Lung (tissue), 12 donors: ENCODE results near the gene MBD2. TPM values are rescaled to one million over a fixed set of nuclear protein-coding genes. Genes with fewer than 3 reads are reported as not detected.

ENCODE experiments used
- ATAC-seq: fragments of 200-7000 bp; cut with Tn5 transposase; one replicate; pipeline ENCODE4 v1.9.1; 2020; ENCODE audit warnings: moderate number of reproducible peaks; ENCODE audit not compliant: insufficient read depth, low FRiP score
- DNase-seq, 3 donors: peaks; one replicate each; pipeline ENCODE4 v3.0.0-alpha.2; 2013 to 2017
- H3K27ac ChIP-seq, 2 donors: one replicate each; pipeline ENCODE4 v1.5.1; 2013; ENCODE audit warnings: mild to moderate bottlenecking in 2 of 2, moderate library complexity in 2 of 2, control low read depth in 1 of 2, inconsistent platforms in 1 of 2, low read depth in 1 of 2, low read length in 1 of 2
- H3K27me3 ChIP-seq, 3 donors: one replicate each; pipeline ENCODE4 v1.5.1; 2013; ENCODE audit warnings: low read length in 2 of 3; ENCODE audit not compliant: control insufficient read depth in 3 of 3, insufficient read depth in 3 of 3
- H3K36me3 ChIP-seq, 4 donors: one replicate each; pipeline ENCODE4 v1.5.1; 2013; ENCODE audit warnings: low read length in 4 of 4, mild to moderate bottlenecking in 1 of 4, moderate library complexity in 1 of 4; ENCODE audit not compliant: control insufficient read depth in 4 of 4, insufficient read depth in 4 of 4
- H3K4me1 ChIP-seq, 5 donors: one replicate each; pipeline ENCODE4 v1.5.1; 2013; ENCODE audit warnings: low read length in 5 of 5, mild to moderate bottlenecking in 2 of 5, moderate library complexity in 1 of 5; ENCODE audit not compliant: control insufficient read depth in 5 of 5, insufficient read depth in 5 of 5
- H3K4me3 ChIP-seq: one replicate; pipeline ENCODE4 v1.5.1; 2013; ENCODE audit warnings: mild to moderate bottlenecking, control low read depth, moderate library complexity
- H3K9ac ChIP-seq, 2 donors: one replicate each; pipeline ENCODE4 v1.5.1; 2013; ENCODE audit warnings: low read length in 2 of 2, control low read depth in 1 of 2; ENCODE audit not compliant: insufficient read depth in 1 of 2
- H3K9me3 ChIP-seq, 4 donors: one replicate each; pipeline ENCODE4 v1.5.1; 2013; ENCODE audit warnings: low read length in 3 of 4, mild to moderate bottlenecking in 1 of 4, moderate library complexity in 1 of 4; ENCODE audit not compliant: control insufficient read depth in 4 of 4, insufficient read depth in 3 of 4
- WGBS, 2 donors: extraction: QIAGEN DNeasy Blood & Tissue Kit; methylation state at CpG; one replicate each; pipeline ENCODE4 v1.1.7; 2013; 5-methylcytosine and 5-hydroxymethylcytosine counted together
- polyA plus RNA-seq, 2 donors: library from polyadenylated mRNA; stranded (reverse); fragments of 200-250 nt; gene quantifications; one replicate each; pipeline ENCODE4 v1.2.1, GENCODE V29; 2013
- total RNA-seq, 2 donors: library from RNA; depleted of rRNA in 1 of 2; stranded (reverse); fragments of >200 nt in 1 of 2; gene quantifications; one replicate each; pipeline ENCODE4 v1.2.1, GENCODE V29; 2014 to 2021
- TF ChIP-seq, protein P1 (sequence below): IDR thresholded peaks from 2 replicates; pipeline ENCODE4 v1.5.1; 2012; ENCODE audit warnings: mild to moderate bottlenecking; ENCODE audit errors: control extremely low read depth, extremely low read depth
- donor health status: control.
- donor health status: control.
- donor health status: Bipolar disorder and iron deficiency.
- donor health status: healthy.
- donor health status: DM: yes; HTN: yes; CAD: no.

The MBD2 gene
- total and polyA plus RNA-seq, 4 donors, result 29.5 to 91.0 (median 36.1) TPM

DNA sequence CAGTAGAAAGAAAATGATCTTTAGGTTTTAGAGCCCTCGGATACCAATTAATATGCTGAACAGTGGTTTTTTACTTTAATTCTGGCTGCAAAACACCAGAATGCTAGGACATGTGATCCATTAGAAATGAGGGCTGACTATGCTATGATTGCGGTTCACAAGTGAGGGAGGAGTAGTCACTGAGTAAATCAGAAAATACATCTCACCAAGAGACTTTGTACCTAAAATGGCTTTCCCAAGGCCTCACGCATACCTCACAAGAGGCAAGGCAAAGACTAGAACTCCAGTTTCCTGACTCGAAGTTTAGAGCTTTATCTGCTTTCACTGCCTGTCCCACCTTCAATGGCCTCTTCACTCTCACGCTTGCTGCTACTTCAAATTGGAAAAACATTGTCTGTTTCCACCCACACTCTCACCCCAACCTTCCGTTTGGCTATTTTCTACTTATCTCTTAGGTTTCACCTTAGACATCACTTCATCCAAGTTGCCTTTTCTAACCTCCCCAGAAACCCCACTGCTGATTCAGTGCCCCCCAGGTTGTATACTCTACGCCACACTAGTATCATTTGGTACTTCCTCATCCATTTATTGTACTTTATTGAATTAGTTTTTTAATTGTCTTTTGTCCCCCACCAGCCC, 5.1 kb upstream of the MBD2 start:
- TF ChIP-seq, protein P1, sequence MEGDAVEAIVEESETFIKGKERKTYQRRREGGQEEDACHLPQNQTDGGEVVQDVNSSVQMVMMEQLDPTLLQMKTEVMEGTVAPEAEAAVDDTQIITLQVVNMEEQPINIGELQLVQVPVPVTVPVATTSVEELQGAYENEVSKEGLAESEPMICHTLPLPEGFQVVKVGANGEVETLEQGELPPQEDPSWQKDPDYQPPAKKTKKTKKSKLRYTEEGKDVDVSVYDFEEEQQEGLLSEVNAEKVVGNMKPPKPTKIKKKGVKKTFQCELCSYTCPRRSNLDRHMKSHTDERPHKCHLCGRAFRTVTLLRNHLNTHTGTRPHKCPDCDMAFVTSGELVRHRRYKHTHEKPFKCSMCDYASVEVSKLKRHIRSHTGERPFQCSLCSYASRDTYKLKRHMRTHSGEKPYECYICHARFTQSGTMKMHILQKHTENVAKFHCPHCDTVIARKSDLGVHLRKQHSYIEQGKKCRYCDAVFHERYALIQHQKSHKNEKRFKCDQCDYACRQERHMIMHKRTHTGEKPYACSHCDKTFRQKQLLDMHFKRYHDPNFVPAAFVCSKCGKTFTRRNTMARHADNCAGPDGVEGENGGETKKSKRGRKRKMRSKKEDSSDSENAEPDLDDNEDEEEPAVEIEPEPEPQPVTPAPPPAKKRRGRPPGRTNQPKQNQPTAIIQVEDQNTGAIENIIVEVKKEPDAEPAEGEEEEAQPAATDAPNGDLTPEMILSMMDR, result no peak
- ATAC-seq, result no peak
- DNase-seq, result no peak
- Histone ChIP-seq H3K27me3 (no peaks in the 10 kb centered on the region), H3K4me1 (peaks cover 0 to 1% (median 0%) of the 10 kb centered on the region in 5 donors), H3K9ac (no peak overlapping the region), H3K4me3 (no peak overlapping the region), H3K36me3 (no peaks in the 10 kb centered on the region), H3K27ac (no peak overlapping the region), H3K9me3 (no peaks in the 10 kb centered on the region)
- 80 to 90% methylated on average over 7 of the region's 7 CpGs for WGBS, 2 donors

DNA sequence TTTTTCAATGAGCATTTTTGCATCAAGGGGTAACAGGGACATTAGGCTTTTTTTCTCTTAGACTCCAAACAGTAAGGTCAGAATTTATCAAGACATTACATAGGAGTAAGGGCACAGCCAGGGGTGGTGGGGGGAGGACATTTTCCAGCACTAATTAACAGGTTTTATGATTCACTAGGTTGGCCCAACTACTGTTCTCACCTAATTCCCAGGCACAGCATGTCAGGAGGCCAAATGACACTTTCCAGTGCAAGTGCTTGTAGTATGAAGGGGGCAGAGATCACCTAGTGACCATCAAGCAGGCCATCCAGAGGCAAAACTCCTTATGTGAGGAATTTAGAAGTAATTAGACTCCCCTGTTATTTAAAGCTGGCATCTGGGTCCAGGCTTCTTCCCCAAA, 3.9 kb upstream of the MBD2 start:
- Histone ChIP-seq H3K4me1 (peaks cover 0 to 3% (median under 1%) of the 10 kb centered on the region in 5 donors), H3K36me3 (no peaks in the 10 kb centered on the region), H3K27ac (no peak overlapping the region), H3K9me3 (no peaks in the 10 kb centered on the region), H3K9ac (no peak overlapping the region), H3K4me3 (no peak overlapping the region), H3K27me3 (no peaks in the 10 kb centered on the region)
- TF ChIP-seq, protein P1, result no peak
- ATAC-seq, result no peak
- no peak for DNase-seq

DNA sequence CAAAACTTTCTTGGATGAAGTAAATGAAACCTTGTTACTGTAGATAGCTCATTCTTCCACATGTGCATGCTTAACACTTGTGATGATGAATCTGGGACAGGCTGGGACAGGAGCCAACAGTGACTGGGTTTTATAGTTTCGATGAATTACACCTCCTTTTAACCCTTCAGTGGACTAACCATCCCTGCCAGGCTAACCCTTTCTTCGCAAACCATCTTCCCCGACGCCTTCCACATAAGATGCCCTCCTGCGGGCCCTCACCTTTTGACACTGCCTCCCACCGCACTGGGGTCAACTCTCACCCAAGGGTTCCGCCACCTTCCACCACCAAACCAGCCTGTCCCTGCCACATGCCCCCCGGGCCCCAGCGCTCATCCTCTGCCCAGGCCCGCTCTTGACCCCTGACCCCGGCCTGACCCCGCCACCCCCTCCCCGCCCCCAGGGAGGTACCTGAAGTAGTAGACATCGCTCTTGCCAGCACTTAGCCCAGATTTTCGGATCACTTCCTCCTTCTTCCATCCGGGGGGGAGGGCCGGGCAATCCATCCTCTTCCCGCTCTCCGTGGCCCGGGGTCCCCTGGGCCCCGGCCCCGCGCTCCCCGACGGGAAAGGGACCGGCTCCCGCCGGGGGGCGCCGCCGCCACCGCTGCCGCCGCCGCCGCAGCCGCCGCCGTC, 764 bp downstream of the MBD2 start:
- peak; percentile 73 to 88 (median 85) for DNase-seq
- no peaks in the 10 kb centered on the region for H3K36me3 ChIP-seq
- ATAC-seq, result peak; percentile 15
- H3K9me3 ChIP-seq, result no peaks in the 10 kb centered on the region
- no peaks in the 10 kb centered on the region for H3K27me3 ChIP-seq
- peak overlapping the region in 1 of 2 donors; percentile 56 for H3K9ac ChIP-seq
- 1% methylated on average over 17 to 39 of the region's 39 CpGs for WGBS, 2 donors
- TF ChIP-seq, protein P1, result no peak
- peaks cover 2 to 18% (median 6%) of the 10 kb centered on the region in 5 donors for H3K4me1 ChIP-seq
- H3K4me3 ChIP-seq, result peak overlapping the region; percentile 85
- peak overlapping the region; percentile 82 to 95 for H3K27ac ChIP-seq
